ENCODE measurements around the gene CWC27. TPM values are rescaled to one million over a fixed set of nuclear protein-coding genes. Genes with fewer than 3 reads are reported as not detected.

Gene CWC27
- total and polyA plus RNA-seq, 9 of the 15 experiments (the other 6 are each of a cell fraction or from before 2014, with no cell fraction given), result 19.7 to 49.3 (median 38.3) TPM

DNA sequence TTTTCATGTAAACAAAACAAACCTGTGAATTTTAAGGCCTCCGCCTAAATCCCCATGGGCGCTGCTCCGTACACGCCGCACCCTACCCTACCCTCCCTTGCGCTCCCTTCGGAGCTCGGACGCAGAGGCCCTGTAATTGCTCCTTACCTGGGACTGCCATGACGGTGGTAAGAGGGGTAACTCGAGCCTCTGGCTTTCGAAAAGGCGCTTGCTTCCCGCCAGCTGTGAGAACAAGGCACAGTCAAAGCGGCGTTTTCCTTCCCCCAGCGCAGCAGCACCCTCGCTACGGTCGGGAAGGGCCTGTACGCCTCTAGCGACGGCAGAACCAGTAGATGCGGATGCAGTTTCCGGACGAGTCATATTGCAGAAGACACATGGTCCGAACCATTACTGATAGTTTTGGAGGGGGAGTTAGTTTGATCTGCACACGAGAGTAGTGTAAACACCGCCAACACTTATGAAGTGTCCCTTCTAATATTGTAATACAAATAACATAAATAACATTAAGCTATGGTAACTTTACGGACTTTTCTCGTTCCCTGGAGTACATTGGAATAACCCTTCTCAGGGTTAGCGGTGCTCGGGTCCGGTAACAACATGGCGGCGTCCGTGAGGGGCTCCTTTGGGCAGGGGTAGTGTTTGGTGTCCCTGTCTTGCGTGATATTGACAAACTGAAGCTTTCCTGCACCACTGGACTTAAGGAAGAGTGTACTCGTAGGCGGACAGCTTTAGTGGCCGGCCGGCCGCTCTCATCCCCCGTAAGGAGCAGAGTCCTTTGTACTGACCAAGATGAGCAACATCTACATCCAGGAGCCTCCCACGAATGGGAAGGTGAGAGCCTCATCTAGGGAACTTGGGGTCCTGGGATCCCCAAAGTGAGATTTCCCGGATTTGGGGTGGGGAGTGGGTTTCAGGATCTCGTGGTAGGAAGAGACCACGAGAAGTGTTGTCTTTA is at the start of gene CWC27, which contains the start of gene SREK1IP1 (continued):
- TF ChIP-seq, protein P1, sequence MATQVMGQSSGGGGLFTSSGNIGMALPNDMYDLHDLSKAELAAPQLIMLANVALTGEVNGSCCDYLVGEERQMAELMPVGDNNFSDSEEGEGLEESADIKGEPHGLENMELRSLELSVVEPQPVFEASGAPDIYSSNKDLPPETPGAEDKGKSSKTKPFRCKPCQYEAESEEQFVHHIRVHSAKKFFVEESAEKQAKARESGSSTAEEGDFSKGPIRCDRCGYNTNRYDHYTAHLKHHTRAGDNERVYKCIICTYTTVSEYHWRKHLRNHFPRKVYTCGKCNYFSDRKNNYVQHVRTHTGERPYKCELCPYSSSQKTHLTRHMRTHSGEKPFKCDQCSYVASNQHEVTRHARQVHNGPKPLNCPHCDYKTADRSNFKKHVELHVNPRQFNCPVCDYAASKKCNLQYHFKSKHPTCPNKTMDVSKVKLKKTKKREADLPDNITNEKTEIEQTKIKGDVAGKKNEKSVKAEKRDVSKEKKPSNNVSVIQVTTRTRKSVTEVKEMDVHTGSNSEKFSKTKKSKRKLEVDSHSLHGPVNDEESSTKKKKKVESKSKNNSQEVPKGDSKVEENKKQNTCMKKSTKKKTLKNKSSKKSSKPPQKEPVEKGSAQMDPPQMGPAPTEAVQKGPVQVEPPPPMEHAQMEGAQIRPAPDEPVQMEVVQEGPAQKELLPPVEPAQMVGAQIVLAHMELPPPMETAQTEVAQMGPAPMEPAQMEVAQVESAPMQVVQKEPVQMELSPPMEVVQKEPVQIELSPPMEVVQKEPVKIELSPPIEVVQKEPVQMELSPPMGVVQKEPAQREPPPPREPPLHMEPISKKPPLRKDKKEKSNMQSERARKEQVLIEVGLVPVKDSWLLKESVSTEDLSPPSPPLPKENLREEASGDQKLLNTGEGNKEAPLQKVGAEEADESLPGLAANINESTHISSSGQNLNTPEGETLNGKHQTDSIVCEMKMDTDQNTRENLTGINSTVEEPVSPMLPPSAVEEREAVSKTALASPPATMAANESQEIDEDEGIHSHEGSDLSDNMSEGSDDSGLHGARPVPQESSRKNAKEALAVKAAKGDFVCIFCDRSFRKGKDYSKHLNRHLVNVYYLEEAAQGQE (IDR thresholded peaks at IDR 0.05; ENCODE audit: borderline replicate concordance), result no peak
- TF ChIP-seq, protein P1 (CRISPR knock-in tag; IDR thresholded peaks at IDR 0.05; ENCODE audit: low read depth), result no peak
- TF ChIP-seq, protein P2, sequence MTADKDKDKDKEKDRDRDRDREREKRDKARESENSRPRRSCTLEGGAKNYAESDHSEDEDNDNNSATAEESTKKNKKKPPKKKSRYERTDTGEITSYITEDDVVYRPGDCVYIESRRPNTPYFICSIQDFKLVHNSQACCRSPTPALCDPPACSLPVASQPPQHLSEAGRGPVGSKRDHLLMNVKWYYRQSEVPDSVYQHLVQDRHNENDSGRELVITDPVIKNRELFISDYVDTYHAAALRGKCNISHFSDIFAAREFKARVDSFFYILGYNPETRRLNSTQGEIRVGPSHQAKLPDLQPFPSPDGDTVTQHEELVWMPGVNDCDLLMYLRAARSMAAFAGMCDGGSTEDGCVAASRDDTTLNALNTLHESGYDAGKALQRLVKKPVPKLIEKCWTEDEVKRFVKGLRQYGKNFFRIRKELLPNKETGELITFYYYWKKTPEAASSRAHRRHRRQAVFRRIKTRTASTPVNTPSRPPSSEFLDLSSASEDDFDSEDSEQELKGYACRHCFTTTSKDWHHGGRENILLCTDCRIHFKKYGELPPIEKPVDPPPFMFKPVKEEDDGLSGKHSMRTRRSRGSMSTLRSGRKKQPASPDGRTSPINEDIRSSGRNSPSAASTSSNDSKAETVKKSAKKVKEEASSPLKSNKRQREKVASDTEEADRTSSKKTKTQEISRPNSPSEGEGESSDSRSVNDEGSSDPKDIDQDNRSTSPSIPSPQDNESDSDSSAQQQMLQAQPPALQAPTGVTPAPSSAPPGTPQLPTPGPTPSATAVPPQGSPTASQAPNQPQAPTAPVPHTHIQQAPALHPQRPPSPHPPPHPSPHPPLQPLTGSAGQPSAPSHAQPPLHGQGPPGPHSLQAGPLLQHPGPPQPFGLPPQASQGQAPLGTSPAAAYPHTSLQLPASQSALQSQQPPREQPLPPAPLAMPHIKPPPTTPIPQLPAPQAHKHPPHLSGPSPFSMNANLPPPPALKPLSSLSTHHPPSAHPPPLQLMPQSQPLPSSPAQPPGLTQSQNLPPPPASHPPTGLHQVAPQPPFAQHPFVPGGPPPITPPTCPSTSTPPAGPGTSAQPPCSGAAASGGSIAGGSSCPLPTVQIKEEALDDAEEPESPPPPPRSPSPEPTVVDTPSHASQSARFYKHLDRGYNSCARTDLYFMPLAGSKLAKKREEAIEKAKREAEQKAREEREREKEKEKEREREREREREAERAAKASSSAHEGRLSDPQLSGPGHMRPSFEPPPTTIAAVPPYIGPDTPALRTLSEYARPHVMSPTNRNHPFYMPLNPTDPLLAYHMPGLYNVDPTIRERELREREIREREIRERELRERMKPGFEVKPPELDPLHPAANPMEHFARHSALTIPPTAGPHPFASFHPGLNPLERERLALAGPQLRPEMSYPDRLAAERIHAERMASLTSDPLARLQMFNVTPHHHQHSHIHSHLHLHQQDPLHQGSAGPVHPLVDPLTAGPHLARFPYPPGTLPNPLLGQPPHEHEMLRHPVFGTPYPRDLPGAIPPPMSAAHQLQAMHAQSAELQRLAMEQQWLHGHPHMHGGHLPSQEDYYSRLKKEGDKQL (CRISPR knock-in tag; IDR thresholded peaks at IDR 0.05; ENCODE audit: borderline replicate concordance), result no peak
- TF ChIP-seq CBX1 (IDR thresholded peaks at IDR 0.05; ENCODE audit: low read depth) (0 out of 2 replicates have a peak, but pooled peaks have one; percentile 39), ZNF311 (CRISPR knock-in tag; IDR thresholded peaks at IDR 0.05) (no peak), XRCC4 (IDR thresholded peaks at IDR 0.05; ENCODE audit: extremely low read depth, insufficient read depth, insufficient read length) (no peak), RBM14 (IDR thresholded peaks at IDR 0.05; ENCODE audit: borderline replicate concordance, insufficient read depth, low read depth, low read length) (no peak)
- TF ChIP-seq, protein P3, sequence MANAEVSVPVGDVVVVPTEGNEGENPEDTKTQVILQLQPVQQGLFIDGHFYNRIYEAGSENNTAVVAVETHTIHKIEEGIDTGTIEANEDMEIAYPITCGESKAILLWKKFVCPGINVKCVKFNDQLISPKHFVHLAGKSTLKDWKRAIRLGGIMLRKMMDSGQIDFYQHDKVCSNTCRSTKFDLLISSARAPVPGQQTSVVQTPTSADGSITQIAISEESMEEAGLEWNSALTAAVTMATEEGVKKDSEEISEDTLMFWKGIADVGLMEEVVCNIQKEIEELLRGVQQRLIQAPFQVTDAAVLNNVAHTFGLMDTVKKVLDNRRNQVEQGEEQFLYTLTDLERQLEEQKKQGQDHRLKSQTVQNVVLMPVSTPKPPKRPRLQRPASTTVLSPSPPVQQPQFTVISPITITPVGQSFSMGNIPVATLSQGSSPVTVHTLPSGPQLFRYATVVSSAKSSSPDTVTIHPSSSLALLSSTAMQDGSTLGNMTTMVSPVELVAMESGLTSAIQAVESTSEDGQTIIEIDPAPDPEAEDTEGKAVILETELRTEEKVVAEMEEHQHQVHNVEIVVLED (CRISPR knock-in tag; IDR thresholded peaks at IDR 0.05), result peak; percentile 32; the same call in 1 of the 2 replicates
- TF ChIP-seq, protein P4, sequence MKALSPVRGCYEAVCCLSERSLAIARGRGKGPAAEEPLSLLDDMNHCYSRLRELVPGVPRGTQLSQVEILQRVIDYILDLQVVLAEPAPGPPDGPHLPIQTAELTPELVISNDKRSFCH (CRISPR knock-in tag; IDR thresholded peaks at IDR 0.05), result no peak
- TF ChIP-seq, protein P4 (tag; IDR thresholded peaks at IDR 0.05), result 0 out of 2 replicates have a peak, but pooled peaks have one; percentile 42

Measured in K562 (cell line).